Right atrium auricular region (tissue), 2 donors: Measurements from ENCODE around the gene COL12A1. TPM values are rescaled to one million over a fixed set of nuclear protein-coding genes. Genes with fewer than 3 reads are reported as not detected.

Experiments used
- total RNA-seq, 2 donors: library from RNA; depleted of rRNA; stranded (reverse); fragments of >200 nt; gene quantifications; one replicate each; pipeline ENCODE4 v1.1.0, GENCODE V29; 2016

The COL12A1 gene
- total RNA-seq, 2 donors from 2014 or later: 28.6 to 29.7 TPM

Other genes with a start within 250 kb of the COL12A1 start
- gene COX7A2, start 37.7 kb upstream of the COL12A1 start, total RNA-seq: 1,000 to 10,000 TPM in 1 of 2 donors, 100 to 1,000 TPM in 1; 647 to 2,028 TPM
- 10 to 100 TPM; 45.6 to 47.3 TPM for gene TMEM30A, start 78.7 kb upstream of the COL12A1 start, total RNA-seq